H1 (cell line): Measurements from ENCODE around the gene SLC16A8. TPM values are rescaled to one million over a fixed set of nuclear protein-coding genes. Genes with fewer than 3 reads are reported as not detected.

Experiments
- CTCF ChIA-PET: fragments of 300-600 bp; sonication (Branson Sonifier 250); formaldehyde crosslinking; loops from one replicate; lab custom pipeline; 2021; ENCODE audit not compliant: partially characterized antibody; lab: Charles Lee
- POLR2A ChIA-PET: fragments of 300-600 bp; sonication (Branson Sonifier 250); formaldehyde crosslinking; loops from one replicate; lab custom pipeline; 2021; ENCODE audit warnings: inconsistent platforms; ENCODE audit not compliant: partially characterized antibody; lab: Charles Lee
- DNase-seq, 2 experiments: peaks; one replicate each; pipeline versions ENCODE4 v3.0.0 to v3.0.0-alpha.2; 2010 to 2022; ENCODE audit warnings: low spot score in 2 of 2, low read depth in 1 of 2, mixed read lengths in 1 of 2
- FAIRE-seq: peaks from 2 replicates; lab custom pipeline; 2011; peaks lifted over from hg19 to GRCh38; lab: Jason Lieb, UNC
- H2AFZ ChIP-seq: 2 replicates; pipeline ENCODE4 v1.8.1; 2012; ENCODE audit warnings: low read length, inconsistent platforms
- H2AK5ac ChIP-seq: 2 replicates; pipeline ENCODE4 v1.6.1; 2013; ENCODE audit warnings: low read depth, low read length
- H2BK120ac ChIP-seq: replicated peaks from 2 replicates; pipeline ENCODE3; 2013; ENCODE audit warnings: low read depth, low read length, inconsistent platforms
- H2BK12ac ChIP-seq: 2 replicates; pipeline ENCODE4 v1.6.1; 2013; ENCODE audit warnings: low read depth, low read length
- H2BK15ac ChIP-seq: 2 replicates; pipeline ENCODE4 v1.6.1; 2013; ENCODE audit warnings: low read length
- H2BK20ac ChIP-seq: 2 replicates; pipeline ENCODE4 v1.6.1; 2013; ENCODE audit warnings: low read length
- H2BK5ac ChIP-seq: 2 replicates; pipeline ENCODE4 v1.6.1; 2013; ENCODE audit warnings: low read depth, low read length
- H3K14ac ChIP-seq: 2 replicates; pipeline ENCODE4 v1.6.1; 2013; ENCODE audit warnings: inconsistent platforms; ENCODE audit not compliant: insufficient read length
- H3K18ac ChIP-seq: 2 replicates; pipeline ENCODE4 v1.6.1; 2013; ENCODE audit warnings: low read length; ENCODE audit errors: extremely low read depth
- H3K23ac ChIP-seq: 2 replicates; pipeline ENCODE4 v1.6.1; 2013; ENCODE audit warnings: inconsistent platforms; ENCODE audit not compliant: insufficient read length
- H3K23me2 ChIP-seq: 2 replicates; pipeline ENCODE4 v1.6.1; 2013; ENCODE audit warnings: low read depth, low read length
- H3K27ac ChIP-seq: 2 replicates; pipeline ENCODE4 v1.6.1; 2011; ENCODE audit warnings: low read depth, low read length, inconsistent platforms
- H3K27me3 ChIP-seq, 4 experiments: replicated peaks in 1 of 4; 1 replicate in 1 of 4; 2 replicates in 3 of 4; pipeline versions ENCODE4 v1.6.1 to v1.8.1; 2011 to 2013; ENCODE audit warnings: low read length in 3 of 4, mild to moderate bottlenecking in 3 of 4, inconsistent platforms in 2 of 4, mixed read lengths in 2 of 4, moderate library complexity in 1 of 4; ENCODE audit not compliant: control insufficient read depth in 3 of 4, insufficient read depth in 3 of 4; ENCODE audit errors: extremely low read depth in 1 of 4
- H3K36me3 ChIP-seq, 4 experiments: 2 replicates each; pipeline versions ENCODE4 v1.6.1 to v1.8.1; 2011 to 2013; ENCODE audit warnings: mild to moderate bottlenecking in 4 of 4, low read length in 3 of 4, moderate library complexity in 2 of 4, control low read depth in 1 of 4, inconsistent platforms in 1 of 4; ENCODE audit not compliant: insufficient read depth in 4 of 4, control insufficient read depth in 2 of 4
- H3K4ac ChIP-seq: replicated peaks from 2 replicates; pipeline ENCODE3; 2013; ENCODE audit warnings: low read length, low read depth, mixed read lengths, inconsistent platforms; ENCODE audit not compliant: insufficient read length
- H3K4me1 ChIP-seq, 4 experiments: replicated peaks in 1 of 4; 1 replicate in 1 of 4; 2 replicates in 3 of 4; pipeline versions ENCODE4 v1.6.1 to v1.8.1; 2011 to 2013; ENCODE audit warnings: low read length in 3 of 4, inconsistent platforms in 2 of 4, mixed read lengths in 1 of 4; ENCODE audit not compliant: insufficient read depth in 4 of 4, control insufficient read depth in 3 of 4
- H3K4me2 ChIP-seq, 2 experiments: 2 replicates each; pipeline versions ENCODE4 v1.6.1 to v1.8.1; 2011 to 2013; ENCODE audit warnings: low read depth in 2 of 2, low read length in 2 of 2, control low read depth in 1 of 2, inconsistent platforms in 1 of 2, mild to moderate bottlenecking in 1 of 2; ENCODE audit not compliant: insufficient read depth in 1 of 2
- H3K4me3 ChIP-seq, 4 experiments: fragments of 200-600, 300-600 bp in 1 of 4; sonication (generic), shearing (Covaris generic), sonication (Bioruptor Twin) in 1 of 4; 2 replicates each; pipeline versions ENCODE4 v1.5.1 to v1.8.1; 2011 to 2016; ENCODE audit warnings: low read length in 4 of 4, low read depth in 3 of 4, control low read depth in 2 of 4, inconsistent platforms in 2 of 4, mild to moderate bottlenecking in 2 of 4, mixed read lengths in 1 of 4, moderate library complexity in 1 of 4; ENCODE audit not compliant: insufficient read depth in 2 of 4; ENCODE audit errors: extremely low read depth in 1 of 4
- H3K56ac ChIP-seq: replicated peaks from 2 replicates; pipeline ENCODE3; 2013; ENCODE audit warnings: low read depth, mild to moderate bottlenecking, mixed read lengths, low read length, inconsistent platforms; ENCODE audit not compliant: insufficient read length
- H3K79me1 ChIP-seq: 2 replicates; pipeline ENCODE4 v1.6.1; 2013; ENCODE audit warnings: low read depth, low read length, control low read depth
- H3K79me2 ChIP-seq, 2 experiments: 2 replicates each; pipeline versions ENCODE4 v1.6.1 to v1.8.1; 2012 to 2013; ENCODE audit warnings: low read length in 2 of 2, mild to moderate bottlenecking in 2 of 2, inconsistent platforms in 1 of 2; ENCODE audit not compliant: insufficient read depth in 2 of 2, control insufficient read depth in 1 of 2
- H3K9ac ChIP-seq, 4 experiments: replicated peaks in 1 of 4; 1 replicate in 1 of 4; 2 replicates in 3 of 4; pipeline versions ENCODE4 v1.6.1 to v1.8.1; 2011 to 2013; ENCODE audit warnings: low read depth in 3 of 4, low read length in 3 of 4, control low read depth in 2 of 4, mild to moderate bottlenecking in 2 of 4, moderate library complexity in 2 of 4, inconsistent platforms in 1 of 4; ENCODE audit errors: extremely low read depth in 1 of 4
- H3K9me3 ChIP-seq, 2 experiments: 2 replicates each; pipeline versions ENCODE4 v1.6.1 to v1.8.1; 2012 to 2013; ENCODE audit warnings: mild to moderate bottlenecking in 2 of 2, moderate library complexity in 2 of 2, control low read depth in 1 of 2, inconsistent platforms in 1 of 2, low read depth in 1 of 2, low read length in 1 of 2, mixed read lengths in 1 of 2; ENCODE audit not compliant: insufficient read depth in 2 of 2
- H4K20me1 ChIP-seq, 2 experiments: replicated peaks in 1 of 2; 2 replicates each; pipeline versions ENCODE3 to v1.8.1; 2011 to 2013; ENCODE audit warnings: inconsistent platforms in 2 of 2, low read length in 2 of 2, mild to moderate bottlenecking in 1 of 2; ENCODE audit not compliant: insufficient read depth in 2 of 2, control insufficient read depth in 1 of 2
- H4K5ac ChIP-seq: 2 replicates; pipeline ENCODE4 v1.6.1; 2013; ENCODE audit warnings: low read length, low read depth, mixed read lengths, inconsistent platforms; ENCODE audit not compliant: insufficient read length
- H4K8ac ChIP-seq: 2 replicates; pipeline ENCODE4 v1.8.0; 2013; ENCODE audit warnings: mild to moderate bottlenecking, moderate library complexity, low read length, inconsistent platforms; ENCODE audit not compliant: insufficient read depth; ENCODE audit errors: extremely low read depth
- H4K91ac ChIP-seq: replicated peaks from 2 replicates; pipeline ENCODE3; 2013; ENCODE audit warnings: low read length, mixed read lengths, inconsistent platforms; ENCODE audit not compliant: insufficient read length
- EP300 ChIP-seq, 2 experiments: IDR thresholded peaks; 1 replicate in 1 of 2; 2 replicates in 1 of 2; pipeline ENCODE4 v1.6.1; 2011 to 2012; ENCODE audit warnings: low read depth in 2 of 2, low read length in 2 of 2, mild to moderate bottlenecking in 2 of 2, borderline replicate concordance in 1 of 2, inconsistent platforms in 1 of 2, moderate library complexity in 1 of 2
- EZH2 ChIP-seq: fragments of 200-600 bp; sonication (generic); IDR thresholded peaks from 2 replicates; pipeline ENCODE4 v1.7.1; 2012; ENCODE audit warnings: low read depth, mild to moderate bottlenecking, moderate library complexity, low read length, inconsistent platforms; ENCODE audit not compliant: severe bottlenecking
- NRF1 ChIP-seq: IDR thresholded peaks from 2 replicates; pipeline ENCODE4 v1.6.1; 2011; ENCODE audit warnings: mild to moderate bottlenecking, low read depth, low read length, improper control_type of control experiment
- TBP ChIP-seq: IDR thresholded peaks from 2 replicates; pipeline ENCODE4 v1.6.1; 2011; ENCODE audit warnings: low read depth, low read length, improper control_type of control experiment
- WGBS, 2 experiments: shearing (Covaris generic) in 1 of 2; methylation state at CpG; one replicate each; pipeline versions ENCODE4 v1.1.6 to v1.1.7; 2013 to 2015; ENCODE audit warnings: low lambda C conversion rate in 2 of 2, mixed read lengths in 2 of 2, inconsistent platforms in 1 of 2, low coverage in 1 of 2, missing lambda C conversion rate in 1 of 2; ENCODE audit not compliant: insufficient replicate concordance in 2 of 2, insufficient coverage in 1 of 2, insufficient read length in 1 of 2; ENCODE audit errors: extremely low coverage in 1 of 2, missing lambda C conversion rate in 1 of 2; 5-methylcytosine and 5-hydroxymethylcytosine counted together
- polyA plus RNA-seq, 7 experiments: library from polyadenylated mRNA; depleted of rRNA in 3 of 7; stranded (reverse) in 5 of 7; unstranded in 2 of 7; fragments of >200 nt in 5 of 7; fragments of 200-250 nt in 2 of 7; gene quantifications; 1 replicate in 5 of 7; 2 replicates in 1 of 7; 4 replicates in 1 of 7; pipeline versions ENCODE4 v1.2.1 to v1.2.3, GENCODE V29; 2011 to 2013; ENCODE audit warnings: missing spikeins in 2 of 7, mixed read lengths in 2 of 7
- total RNA-seq: library from RNA; stranded (reverse); fragmentation: NEBNext Ultra II Directional; extraction: Animal tissue kit (Norgen Biotek cat#: 25700); gene quantifications from 2 replicates; pipeline ENCODE4 v1.2.1, GENCODE V29; 2021

SLC16A8 gene
- total and polyA plus RNA-seq, 2 of the 8 experiments (the other 6 are each of a cell fraction or from before 2014, with no cell fraction given), result 0.70 TPM; not detected in 1

DNA sequence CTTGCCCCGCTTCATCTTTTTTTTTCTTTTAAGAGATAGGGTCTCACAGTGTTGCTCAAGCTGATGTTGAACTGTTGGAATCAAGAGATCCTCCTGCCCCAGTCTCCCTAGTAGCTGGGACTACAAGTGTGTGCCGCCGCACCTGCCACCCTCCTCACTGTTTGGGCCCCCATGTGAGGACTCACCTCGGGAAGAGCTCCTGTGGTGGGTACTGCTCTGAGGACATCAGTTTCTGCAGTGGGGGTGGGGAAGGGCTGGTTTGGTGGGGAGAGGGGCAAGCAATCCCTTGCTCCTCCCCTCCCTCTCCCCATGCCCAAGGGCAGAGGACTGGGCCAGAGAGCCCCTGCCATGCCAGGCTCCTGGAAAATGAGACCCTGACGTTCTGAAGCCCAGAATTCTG is 1.5 kb upstream of the SLC16A8 start:
- Histone ChIP-seq H4K5ac (no peak overlapping the region), H3K4ac (no peak overlapping the region), H3K36me3 (no peaks in the 10 kb centered on the region), H4K8ac (no peak overlapping the region; the same call in 1 of the 2 replicates), H3K79me1 (no peaks in the 10 kb centered on the region), H4K91ac (no peak overlapping the region), H2BK120ac (no peak overlapping the region), H2BK15ac (no peak overlapping the region), H2AK5ac (no peak overlapping the region), H3K79me2 (no peaks in the 10 kb centered on the region), H2BK20ac (no peak overlapping the region), H3K9ac (no peak overlapping the region), H4K20me1 (peaks cover 0 to 2% of the 10 kb centered on the region in 2 experiments), H2AFZ (no peak overlapping the region), H3K18ac (no peak overlapping the region), H3K56ac (no peak overlapping the region), H3K23me2 (peaks cover 6% of the 10 kb centered on the region), H3K4me3 (no peak overlapping the region), H3K23ac (no peak overlapping the region), H3K27me3 (peaks cover 7 to 32% (median 24%) of the 10 kb centered on the region in 4 experiments), H2BK12ac (no peak overlapping the region), H3K9me3 (no peaks in the 10 kb centered on the region), H2BK5ac (no peak overlapping the region), H3K4me1 (peaks cover 0 to 36% (median 26%) of the 10 kb centered on the region in 4 experiments; a peak in 6 of 7 replicates), H3K27ac (no peak overlapping the region), H3K4me2 (no peak overlapping the region), H3K14ac (no peak overlapping the region)
- ChIA-PET POLR2A (interaction anchor here (1.1 to 1.5 kb wide), 2 partner anchors 11 kb away, joined by 3 read pairs; no protein-coding TSS in a partner anchor), CTCF (interaction anchor here (0.7 to 4.8 kb wide), 9 partner anchors 11 to 33 kb away, joined by 3 to 64 read pairs (median 8); no protein-coding TSS in a partner anchor)
- DNase-seq (no peak), FAIRE-seq (no peak)
- TF ChIP-seq EP300 (IDR thresholded peaks at IDR 0.05; ENCODE audit: borderline replicate concordance in 1 of 2, low read depth in 2 of 2, low read length in 2 of 2), result no peak
- no peak for TF ChIP-seq EZH2
- no peak for TF ChIP-seq TBP
- TF ChIP-seq NRF1, result no peak
- WGBS, 2 experiments, result 87% methylated on average over 5 of the region's 5 CpGs; no CpG with 5 or more reads in 1 of the 2 experiments
